ENCODE data around the gene ZNF592.
"Not testable (repeated sequence)": the region's sequence is repeated elsewhere in the genome, so short reads cannot be mapped to it uniquely, and the experiment has no call there.

The ZNF592 gene

GRCh38 chr15:84748274-84749110 lies at the start of gene ZNF592:
ZNF592 (plus strand) TSS chr15:84748592; CDS start chr15:84782676, 34,084 bp downstream.
- DNase-seq (ENCODE audit: low read depth in 2 of 2) = peak in 1 of 2 donors; percentile 64

- no peak for DNase-seq (ENCODE audit: low read depth in 2 of 2)
These were observed 48.7 kb upstream of the ZNF592 start for GRCh38 chr15:84699538-84700191.

- DNase-seq (ENCODE audit: low read depth in 2 of 2) = no peak
These were observed 45.4 kb upstream of the ZNF592 start for GRCh38 chr15:84702961-84703482.

GRCh38 chr15:84703808-84704207 lies 44.6 kb upstream of the ZNF592 start:
- no peak for DNase-seq (ENCODE audit: low read depth in 2 of 2)

GRCh38 chr15:84714372-84714771 lies 34.0 kb upstream of the ZNF592 start:
- DNase-seq (ENCODE audit: low read depth in 2 of 2) = no peak

- DNase-seq (ENCODE audit: low read depth in 2 of 2) = no peak
These were observed 33.6 kb upstream of the ZNF592 start for GRCh38 chr15:84714821-84715220.

GRCh38 chr15:84715441-84716035 lies 32.9 kb upstream of the ZNF592 start:
- DNase-seq (ENCODE audit: low read depth in 2 of 2) = peak; percentile 40 to 41

GRCh38 chr15:84716036-84716732 lies 32.2 kb upstream of the ZNF592 start, which contains the start of gene SEC11A:
SEC11A (minus strand) TSS chr15:84716139; CDS start chr15:84716075, 64 bp downstream.
- DNase-seq (ENCODE audit: low read depth in 2 of 2) = peak; percentile 88 to 90

- no peak for DNase-seq (ENCODE audit: low read depth in 2 of 2)
These were observed 27.0 kb upstream of the ZNF592 start for GRCh38 chr15:84721371-84721770.

- DNase-seq (ENCODE audit: low read depth in 2 of 2) = no peak
These were observed 25.8 kb upstream of the ZNF592 start for GRCh38 chr15:84722628-84723027.

- DNase-seq (ENCODE audit: low read depth in 2 of 2) = no peak
These were observed 23.3 kb upstream of the ZNF592 start for GRCh38 chr15:84725001-84725491.

GRCh38 chr15:84727429-84727828 lies 21.0 kb upstream of the ZNF592 start:
- DNase-seq (ENCODE audit: low read depth in 2 of 2) = no peak

GRCh38 chr15:84731774-84732173 lies 16.6 kb upstream of the ZNF592 start:
- DNase-seq (ENCODE audit: low read depth in 2 of 2) = no peak

GRCh38 chr15:84734794-84735479 lies 13.5 kb upstream of the ZNF592 start:
- DNase-seq (ENCODE audit: low read depth in 2 of 2) = peak; percentile 59 to 70

GRCh38 chr15:84735480-84736061 lies 12.8 kb upstream of the ZNF592 start:
- not testable (repeated sequence) for DNase-seq (ENCODE audit: low read depth in 2 of 2)

- peak; percentile 67 to 70 for DNase-seq (ENCODE audit: low read depth in 2 of 2)
These were observed 12.0 kb upstream of the ZNF592 start for GRCh38 chr15:84736375-84736774.

- DNase-seq (ENCODE audit: low read depth in 2 of 2) = no peak
These were observed 11.4 kb upstream of the ZNF592 start for GRCh38 chr15:84737005-84737404.

GRCh38 chr15:84740691-84741090 lies 7.7 kb upstream of the ZNF592 start:
- DNase-seq (ENCODE audit: low read depth in 2 of 2) = no peak

- DNase-seq (ENCODE audit: low read depth in 2 of 2) = no peak
These were observed 7.3 kb upstream of the ZNF592 start for GRCh38 chr15:84741121-84741520.
